Measurements from ENCODE around the gene PRR5.

DNA sequence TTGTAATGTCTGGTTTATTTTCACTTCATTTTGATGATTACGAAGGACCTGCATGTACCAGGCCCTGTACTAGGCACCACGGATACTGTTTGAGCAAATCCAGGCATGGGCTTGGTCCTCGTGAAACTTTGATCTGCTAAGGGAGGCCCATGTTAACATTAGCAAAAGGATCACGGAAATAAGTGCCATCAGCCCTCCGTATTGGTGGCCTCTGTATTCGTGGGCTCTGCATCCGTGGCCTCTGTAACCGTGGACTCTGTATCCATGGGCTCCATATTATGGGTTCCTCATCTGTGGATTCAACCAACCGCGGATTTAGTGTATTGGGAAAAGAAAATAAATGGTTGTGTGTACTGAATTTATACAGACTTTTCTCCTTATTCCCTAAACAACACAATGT is 59.0 kb downstream of the PRR5 start:
- no peak for TF ChIP-seq POLR2A (IDR thresholded peaks at IDR 0.05)
- TF ChIP-seq, protein P1, sequence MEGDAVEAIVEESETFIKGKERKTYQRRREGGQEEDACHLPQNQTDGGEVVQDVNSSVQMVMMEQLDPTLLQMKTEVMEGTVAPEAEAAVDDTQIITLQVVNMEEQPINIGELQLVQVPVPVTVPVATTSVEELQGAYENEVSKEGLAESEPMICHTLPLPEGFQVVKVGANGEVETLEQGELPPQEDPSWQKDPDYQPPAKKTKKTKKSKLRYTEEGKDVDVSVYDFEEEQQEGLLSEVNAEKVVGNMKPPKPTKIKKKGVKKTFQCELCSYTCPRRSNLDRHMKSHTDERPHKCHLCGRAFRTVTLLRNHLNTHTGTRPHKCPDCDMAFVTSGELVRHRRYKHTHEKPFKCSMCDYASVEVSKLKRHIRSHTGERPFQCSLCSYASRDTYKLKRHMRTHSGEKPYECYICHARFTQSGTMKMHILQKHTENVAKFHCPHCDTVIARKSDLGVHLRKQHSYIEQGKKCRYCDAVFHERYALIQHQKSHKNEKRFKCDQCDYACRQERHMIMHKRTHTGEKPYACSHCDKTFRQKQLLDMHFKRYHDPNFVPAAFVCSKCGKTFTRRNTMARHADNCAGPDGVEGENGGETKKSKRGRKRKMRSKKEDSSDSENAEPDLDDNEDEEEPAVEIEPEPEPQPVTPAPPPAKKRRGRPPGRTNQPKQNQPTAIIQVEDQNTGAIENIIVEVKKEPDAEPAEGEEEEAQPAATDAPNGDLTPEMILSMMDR (IDR thresholded peaks at IDR 0.05), result no peak
- no peak for TF ChIP-seq POLR2AphosphoS5 (IDR thresholded peaks at IDR 0.05)
